Fibroblast of skin of scalp (primary cell): ENCODE measurements around the gene BCAS3. TPM values are rescaled to one million over a fixed set of nuclear protein-coding genes. Genes with fewer than 3 reads are reported as not detected.
"Not testable (repeated sequence)": the region's sequence is repeated elsewhere in the genome, so short reads cannot be mapped to it uniquely, and the experiment has no call there.

Experiments
- DNase-seq: peaks from one replicate; pipeline ENCODE4 v3.0.0-alpha.2; 2013
- polyA plus RNA-seq, 2 experiments: library from polyadenylated mRNA; unstranded; fragments of 120-200 nt; gene quantifications; one replicate each; pipeline ENCODE4 v1.2.1, GENCODE V29; 2013; ENCODE audit not compliant: insufficient read length in 2 of 2

Gene BCAS3
- 8.6 TPM for polyA plus RNA-seq (2013, experiment 1 of 2; ENCODE audit: insufficient read length)
- polyA plus RNA-seq (2013, experiment 2 of 2; ENCODE audit: insufficient read length), result 9.6 TPM

DNA sequence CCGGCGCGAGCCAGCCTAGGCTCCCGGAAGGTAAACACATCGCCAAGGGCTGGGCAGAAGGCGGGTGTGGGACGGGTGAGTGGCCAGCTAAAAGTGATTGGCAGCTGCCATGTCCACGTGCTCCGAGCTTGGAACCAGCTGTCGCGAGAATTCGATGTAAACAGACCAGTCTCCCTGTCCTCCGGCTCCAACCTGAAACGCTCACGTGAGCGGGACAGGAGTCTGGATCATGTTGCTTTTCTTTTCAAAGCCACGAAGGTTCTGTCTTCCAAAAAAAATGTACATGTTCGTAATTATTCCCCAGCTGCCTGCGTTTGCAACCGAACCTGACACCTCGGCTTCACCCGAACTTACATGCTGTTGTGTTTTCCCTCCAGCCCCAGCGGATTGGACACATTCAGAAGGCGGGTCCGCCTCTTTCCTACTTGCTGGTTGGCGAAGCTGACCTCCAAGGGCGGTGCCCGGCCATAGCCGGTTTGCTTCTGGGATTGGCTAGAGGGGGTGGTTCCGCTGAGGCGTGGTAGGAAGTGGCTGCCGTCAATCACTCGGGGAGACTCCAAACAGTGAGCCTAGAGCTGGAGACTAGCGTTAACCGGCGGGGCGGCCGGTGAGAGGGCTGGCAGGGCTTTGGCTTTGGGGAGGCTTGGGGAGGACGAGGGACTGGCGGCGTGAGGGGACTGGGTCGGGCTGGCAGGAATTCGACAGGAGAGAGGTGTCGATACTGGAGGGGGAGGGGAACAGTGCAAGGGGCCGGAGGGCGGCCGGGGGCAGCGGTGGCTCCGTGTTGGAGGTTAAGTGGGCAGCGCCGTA, at the start of gene BCAS3:
Gene BCAS3 (plus strand): TSS at position 544 of the 810 bp plus-strand sequence.
- DNase-seq, result peak; percentile 99

DNA sequence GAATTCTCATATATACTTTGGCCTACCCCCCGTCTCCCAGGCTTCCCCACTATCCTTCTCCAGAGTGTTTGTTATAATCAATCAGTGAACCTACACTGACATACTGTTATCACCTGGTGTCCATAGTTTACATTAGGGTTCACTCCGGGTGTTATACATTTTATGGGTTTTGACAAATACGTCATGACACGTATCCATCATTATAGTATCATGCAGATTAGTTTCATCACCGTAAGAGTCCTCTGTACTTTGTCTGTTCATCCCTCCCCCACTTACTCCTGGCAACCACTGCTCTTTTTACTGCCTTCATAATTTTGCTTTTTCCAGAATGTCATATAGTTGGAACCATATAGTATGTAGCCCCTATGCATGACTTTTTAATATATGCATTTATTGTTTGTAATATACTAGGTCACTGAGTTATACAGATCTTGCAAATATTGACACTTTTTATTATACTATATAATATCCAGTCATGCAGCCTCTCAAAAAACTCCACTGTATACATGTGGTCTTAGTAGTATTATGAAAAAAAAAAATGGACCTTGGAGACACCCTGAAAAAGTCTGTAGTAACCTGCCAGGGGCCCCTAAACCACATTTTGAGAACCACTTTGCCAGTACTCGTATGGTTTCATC, 49.3 kb upstream of the BCAS3 start:
- no peak for DNase-seq

DNA sequence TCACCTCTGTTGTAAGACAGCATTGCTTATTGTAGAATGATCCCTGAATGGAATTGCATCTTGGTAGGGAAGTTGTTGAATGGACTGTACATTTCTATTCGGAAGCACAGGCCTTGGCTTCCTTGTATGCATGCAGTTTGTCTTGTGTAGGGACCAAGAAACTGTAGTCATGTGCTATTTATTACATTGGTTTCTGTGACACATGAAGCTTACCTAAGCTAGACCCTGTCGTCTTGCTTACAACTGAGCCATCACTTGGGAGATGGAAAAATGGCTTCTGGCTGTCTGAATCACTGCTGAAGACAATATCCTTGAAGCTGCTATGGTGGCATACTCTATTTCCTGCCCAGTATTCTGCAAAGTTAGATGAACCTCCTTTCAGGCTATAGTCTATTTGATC, 48.5 kb upstream of the BCAS3 start:
- no peak for DNase-seq

DNA sequence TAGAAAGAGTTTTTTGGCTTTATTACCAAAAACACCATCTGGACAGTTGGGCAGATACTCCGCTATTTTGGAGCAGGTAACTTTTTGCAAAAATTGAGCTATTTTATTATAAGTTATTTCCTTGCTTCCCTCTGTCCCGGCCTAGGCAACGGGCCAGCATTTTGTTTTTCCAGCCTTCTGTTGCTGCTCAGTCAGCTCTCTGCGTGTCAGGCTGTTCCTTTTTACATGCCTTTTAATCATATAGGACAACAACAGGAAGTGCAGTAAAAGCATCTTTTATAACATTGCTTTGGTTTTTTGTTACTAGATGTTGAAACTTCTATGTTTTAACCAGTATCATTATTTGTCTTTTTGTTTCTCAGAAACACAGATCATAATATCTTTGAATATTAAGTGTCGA, 47.3 kb upstream of the BCAS3 start:
- DNase-seq, result peak; percentile 36

DNA sequence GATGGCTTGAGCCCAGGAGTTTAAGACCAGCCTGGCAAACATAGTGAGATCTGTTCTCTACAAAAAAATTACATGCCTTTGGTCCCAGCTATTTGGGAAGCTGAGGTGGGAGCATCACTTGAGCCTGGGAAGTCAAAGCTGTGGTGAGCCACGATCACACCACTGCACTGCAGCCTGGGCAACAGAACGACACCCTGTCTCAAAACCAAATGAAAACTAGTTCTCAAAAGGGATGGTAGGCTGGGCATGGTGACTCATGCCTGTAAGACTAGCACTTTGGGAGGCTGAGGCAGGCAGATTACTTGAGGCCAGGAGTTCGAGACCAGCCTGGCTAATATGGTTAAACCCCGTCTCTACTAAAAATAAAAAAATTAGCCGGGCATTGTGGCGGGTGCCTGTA, 46.5 kb upstream of the BCAS3 start:
- DNase-seq, result no peak

DNA sequence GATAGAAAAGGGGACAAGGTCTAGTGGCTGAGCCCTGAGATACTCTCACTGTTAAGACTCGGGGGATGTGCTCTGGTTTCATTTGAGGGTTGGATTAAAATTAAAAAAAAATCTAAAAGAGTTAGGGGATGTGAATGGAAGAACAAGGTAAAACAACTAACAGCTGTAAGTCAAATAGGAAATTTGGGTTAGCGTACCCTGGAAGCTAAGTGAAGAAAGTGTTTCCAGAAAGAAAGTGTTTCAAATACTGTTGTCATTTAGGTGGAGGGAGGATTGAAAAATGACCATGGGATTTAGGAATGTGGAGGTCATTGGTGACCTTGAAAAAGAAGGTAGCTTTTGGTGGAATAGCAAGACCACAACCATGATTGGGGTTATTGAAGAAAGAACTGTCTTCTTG, 40.0 kb upstream of the BCAS3 start:
- no peak for DNase-seq

DNA sequence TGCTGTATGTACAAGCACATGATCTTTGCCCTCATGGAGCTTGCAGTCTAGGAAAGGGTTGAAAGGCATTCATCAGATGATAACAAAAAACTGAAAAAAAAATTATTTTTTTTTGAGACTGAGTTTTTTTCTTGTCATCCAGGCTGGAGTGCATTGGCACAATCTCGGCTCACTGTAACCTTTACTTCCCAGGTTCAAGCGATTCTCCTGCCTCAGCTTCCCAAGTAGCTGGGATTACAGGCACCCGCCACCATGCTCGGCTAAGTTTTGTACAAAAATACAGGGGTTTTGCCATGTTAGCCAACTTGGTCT, 38.7 kb upstream of the BCAS3 start:
- DNase-seq, result no peak

DNA sequence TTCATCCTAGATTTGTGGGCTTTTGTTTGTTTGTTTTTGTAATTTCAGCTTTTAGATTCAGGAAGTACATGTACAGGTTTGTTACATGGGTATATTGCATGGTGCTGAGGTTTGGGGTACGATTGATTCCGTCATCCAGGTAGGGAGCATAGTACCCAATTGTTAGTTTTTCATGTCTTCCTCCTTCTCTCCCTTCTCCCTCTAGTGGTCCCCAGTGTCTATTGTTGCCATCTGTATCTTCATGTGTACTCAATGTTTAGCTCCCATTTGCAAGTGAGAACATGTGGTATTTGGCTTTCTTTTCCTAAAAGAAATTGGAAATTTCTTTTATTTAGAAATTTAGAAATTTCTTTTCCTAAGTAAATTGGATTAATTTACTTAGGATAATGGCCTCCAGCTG, 37.1 kb upstream of the BCAS3 start:
- DNase-seq, result no peak

DNA sequence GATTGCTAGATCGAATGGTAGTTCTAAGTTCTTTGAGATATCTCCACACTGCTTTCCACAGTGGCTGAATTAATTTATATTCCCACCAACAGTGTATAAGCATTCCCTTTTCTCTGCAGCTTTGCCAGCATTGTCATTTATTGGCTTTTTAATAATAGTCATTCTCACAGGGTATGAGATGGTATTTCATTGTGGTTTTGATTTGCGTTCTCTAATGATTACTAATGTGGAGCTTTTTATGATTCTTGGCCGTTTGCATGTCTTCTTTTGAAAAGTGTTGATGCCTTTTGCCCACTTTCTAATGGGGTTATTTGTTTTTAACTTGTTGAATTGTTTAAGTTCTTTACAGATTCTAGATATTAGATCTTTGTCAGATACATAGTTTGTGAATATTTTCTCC, 36.5 kb upstream of the BCAS3 start:
- peak; percentile 55 for DNase-seq

DNA sequence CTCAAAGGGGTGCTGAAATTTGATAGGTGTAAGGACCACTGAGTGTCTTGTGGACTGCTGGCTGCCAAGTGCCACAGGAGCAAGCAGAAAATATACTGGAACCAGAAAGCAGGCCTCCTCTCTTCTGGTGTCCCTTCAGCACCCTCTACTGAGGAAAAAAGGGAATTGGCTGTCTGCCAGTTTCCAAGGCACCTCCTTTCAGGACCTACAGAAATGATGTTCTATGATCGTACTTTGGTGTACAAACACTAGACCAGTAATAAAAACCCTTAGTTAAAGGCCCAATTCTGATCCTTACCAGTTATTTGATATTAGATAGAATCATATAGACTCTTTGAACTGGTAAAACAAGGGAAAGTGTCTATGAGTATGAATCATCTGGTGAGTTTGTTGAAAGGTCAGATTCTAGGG, 35.8 kb upstream of the BCAS3 start:
- DNase-seq, result peak; percentile 83

DNA sequence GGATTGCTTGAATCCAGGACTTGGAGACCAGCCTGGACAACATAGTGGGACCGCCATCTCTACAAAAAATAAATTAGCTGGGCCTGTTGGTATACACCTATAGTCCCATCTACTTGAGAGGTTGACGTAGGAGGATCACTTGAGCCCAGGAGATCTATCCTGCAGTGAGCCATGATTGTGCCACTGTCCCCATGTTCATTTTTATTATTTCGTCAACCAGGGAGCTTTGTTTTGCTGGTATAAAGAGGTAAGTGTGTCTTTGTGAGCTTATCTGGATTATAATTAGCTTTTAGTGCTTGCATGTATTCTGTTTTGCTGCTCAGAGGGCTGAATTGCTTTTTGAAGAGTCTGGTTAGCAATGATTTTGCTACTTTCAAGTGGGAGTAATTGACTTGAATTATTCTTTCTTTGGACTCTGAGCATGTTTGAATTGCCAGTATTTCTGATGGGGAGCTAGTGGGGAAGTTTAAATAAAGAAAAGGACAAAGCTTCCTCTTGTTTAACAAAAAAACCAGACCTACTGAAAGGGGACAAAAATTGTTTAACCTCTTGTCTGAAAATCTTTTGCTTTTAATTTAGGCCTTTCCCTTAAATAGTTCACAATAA, 31.6 kb upstream of the BCAS3 start:
- DNase-seq, result no peak

DNA sequence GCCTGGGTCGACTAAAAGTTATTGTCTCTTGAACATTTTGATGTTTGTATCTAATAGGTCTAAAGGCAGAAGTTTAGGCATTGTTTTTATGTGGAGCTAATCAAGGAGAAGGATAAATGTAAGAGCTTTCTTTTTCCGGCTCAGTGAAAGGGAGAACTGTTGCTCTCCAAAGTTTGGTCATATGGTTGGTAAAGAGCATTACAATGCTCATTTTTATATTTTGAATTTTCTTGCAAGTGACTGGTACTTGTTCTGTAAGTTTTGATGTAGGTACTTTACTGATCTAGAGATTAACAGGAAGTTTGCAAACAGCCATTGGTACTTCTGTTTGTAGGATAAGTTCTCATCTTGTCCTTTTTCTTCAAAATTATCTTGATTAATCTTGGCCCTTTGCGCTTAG, 30.9 kb upstream of the BCAS3 start:
- no peak for DNase-seq

DNA sequence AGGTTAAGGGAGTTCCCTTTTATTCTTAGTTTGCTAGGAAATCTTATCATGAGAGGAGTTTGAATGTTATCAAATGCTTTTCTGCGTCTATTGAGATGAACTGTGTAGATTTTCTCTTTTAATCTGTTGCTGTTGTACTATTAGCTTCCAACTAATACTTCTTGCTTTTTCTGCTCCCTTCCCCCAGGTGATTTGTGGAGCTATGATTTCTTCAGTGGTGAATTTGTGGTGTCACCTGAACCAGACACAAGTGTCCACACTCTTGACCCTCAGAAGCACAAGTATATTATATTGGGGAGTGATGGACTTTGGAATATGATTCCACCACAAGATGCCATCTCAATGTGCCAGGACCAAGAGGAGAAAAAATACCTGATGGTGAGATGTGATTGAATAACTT, 29.9 kb upstream of the BCAS3 start:
- no peak for DNase-seq

DNA sequence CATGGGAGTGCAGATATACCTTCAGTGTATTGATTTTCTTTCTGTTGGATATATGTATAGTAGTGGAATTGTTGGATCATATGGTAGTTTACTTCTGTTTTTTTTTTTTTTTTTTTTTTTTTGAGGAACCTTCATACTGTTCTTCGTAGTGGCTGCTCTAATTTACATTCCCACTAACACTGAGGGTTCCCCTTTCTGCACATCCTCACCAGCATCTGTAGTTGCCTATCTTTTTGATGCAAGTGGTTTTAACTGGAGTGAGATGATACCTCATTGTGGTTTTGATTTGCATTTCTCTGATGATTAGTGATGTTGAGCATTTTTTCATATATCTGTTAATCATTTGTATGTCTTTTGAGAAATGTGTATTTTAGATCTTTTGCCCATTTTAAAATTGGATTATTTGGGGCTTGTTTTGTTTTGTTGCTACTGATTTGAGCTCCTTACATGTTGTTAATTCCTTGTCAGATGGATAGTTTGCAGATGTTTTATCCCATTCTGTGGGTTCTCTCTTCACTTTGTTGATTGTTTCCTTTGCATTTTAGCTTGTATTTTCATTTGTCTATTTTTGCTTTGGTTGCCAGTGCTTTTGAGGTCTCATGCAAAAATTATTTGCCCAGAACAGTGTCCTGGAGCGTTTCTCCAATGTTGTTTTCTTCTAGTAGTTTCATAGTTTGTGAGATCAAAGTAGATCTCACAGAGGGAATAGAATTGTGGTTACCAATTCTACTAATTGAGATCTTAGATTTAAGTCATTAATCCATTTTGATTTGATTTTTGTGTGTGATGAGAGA, 25.0 kb upstream of the BCAS3 start:
- DNase-seq, result no peak

DNA sequence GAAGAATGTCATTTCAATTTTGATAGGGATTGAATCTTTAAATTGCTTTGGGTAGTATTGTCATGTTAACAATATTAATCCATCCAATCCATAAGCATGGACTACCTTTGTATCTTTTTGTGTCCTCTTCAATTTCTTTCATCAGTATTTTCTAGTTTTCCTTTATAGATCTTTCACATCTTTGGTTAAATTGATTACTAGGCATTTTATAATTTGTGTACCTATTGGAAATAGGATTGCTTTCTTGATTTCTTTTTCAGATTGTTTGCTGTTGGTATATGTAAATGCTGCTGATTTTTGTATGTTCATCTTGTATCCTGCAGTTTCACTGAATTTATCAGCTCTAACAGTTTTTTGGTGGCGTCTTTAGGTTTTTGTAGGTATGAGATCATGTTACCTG, 24.1 kb upstream of the BCAS3 start:
- no peak for DNase-seq

DNA sequence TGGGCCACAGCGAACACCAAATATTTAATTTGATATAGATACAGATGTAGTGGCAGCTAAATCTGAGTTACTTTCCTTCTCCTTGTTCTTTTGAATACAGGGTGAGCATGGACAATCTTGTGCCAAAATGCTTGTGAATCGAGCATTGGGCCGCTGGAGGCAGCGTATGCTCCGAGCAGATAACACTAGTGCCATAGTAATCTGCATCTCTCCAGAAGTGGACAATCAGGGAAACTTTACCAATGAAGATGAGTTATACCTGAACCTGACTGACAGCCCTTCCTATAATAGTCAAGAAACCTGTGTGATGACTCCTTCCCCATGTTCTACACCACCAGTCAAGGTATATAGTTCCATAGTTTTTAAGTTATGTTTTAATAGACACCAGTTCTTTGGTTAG, 21.2 kb upstream of the BCAS3 start:
- DNase-seq, result no peak

DNA sequence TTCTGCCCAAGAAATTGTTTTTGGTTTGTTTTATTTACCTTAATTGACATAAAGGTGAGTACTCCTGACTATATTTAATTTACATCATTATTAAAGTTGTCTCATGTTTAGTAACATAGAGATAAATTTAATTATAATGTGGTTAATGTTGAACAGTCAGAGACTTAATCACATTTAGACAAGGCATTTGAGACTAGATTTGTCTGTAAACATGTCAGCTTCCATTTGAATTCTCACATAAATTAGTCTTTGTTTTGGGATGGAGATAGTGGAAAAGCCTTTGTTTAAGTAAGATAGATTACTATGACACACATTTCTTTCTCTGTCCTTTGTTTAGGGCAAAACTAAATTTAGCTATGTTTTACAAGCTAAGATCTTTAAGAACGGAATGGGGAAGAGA, 18.5 kb upstream of the BCAS3 start:
- no peak for DNase-seq

DNA sequence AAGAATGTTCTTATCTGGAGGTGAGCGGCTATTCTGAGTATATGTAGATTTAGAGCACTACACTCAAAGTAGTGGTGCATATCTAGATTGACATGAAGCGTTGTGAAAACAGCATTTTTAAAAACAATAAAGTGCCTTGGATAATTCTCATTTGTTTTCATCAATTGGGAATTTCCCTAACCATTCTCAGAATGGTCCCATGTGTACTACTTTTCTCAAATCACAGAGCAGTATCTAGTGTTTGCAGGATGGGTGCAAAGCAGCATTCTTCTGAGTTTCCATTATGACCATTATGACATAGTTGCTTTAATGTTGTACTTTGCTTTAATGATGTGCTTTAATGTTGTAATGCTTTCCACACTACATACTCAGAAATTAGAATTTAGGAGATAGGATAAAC, 16.2 kb upstream of the BCAS3 start:
- no peak for DNase-seq

DNA sequence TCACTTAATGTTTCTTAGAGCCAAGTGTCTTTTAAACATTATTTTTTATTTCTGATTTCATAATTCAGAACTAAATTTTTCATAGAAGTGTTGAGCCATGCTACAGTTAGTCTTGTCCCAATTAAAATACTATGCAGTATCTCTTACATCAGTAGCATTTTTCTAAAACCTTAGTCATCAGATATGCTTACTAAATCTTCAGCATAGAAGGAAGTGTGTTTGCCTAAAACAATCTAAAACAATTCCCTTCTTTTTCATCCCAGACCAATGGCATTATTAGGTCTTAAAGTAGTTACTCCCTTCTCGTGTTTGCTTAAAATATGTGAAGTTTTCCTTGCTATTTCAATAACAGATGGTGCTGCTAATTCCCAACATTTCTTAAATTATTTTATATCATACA, 13.6 kb upstream of the BCAS3 start:
- peak; percentile 29 for DNase-seq

DNA sequence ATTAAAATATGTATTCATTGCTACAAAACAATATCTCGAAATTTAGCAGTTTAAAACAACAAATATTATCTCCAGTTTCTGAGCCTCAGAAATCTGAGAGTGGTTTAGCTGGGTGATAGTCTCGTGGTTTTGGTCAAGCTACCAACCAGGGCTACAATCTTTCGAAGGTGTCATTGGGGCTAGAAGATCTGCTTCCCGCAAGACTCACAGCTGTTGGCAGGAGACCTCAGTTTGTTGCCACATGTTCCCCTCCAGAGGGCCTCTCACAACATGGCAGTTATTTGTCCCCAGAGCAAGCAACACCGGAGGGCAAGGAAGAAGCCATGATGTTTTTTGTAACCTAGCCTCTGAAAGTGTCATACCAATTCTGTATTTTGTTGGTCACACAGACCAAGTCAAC, 12.0 kb upstream of the BCAS3 start:
- DNase-seq, result no peak

DNA sequence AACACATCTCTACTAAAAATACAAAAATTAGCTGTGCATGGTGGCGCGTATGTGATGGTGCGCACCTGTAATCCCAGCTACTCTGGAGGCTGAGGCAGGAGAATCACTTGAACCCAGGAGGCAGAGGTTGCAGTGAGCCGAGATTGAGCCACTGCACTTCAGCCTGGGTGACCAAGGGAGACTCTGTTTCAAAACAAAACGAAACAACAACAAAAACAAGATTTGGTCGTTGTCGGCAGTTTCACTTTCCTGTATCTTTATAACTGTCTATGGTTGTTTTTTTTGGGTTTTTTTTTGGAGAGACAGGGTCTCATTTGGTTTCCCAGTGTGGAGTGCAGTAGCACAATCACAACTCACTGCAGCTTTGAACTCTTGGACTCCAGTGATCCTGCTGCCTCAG, 8.9 kb upstream of the BCAS3 start:
- not testable (repeated sequence) for DNase-seq

DNA sequence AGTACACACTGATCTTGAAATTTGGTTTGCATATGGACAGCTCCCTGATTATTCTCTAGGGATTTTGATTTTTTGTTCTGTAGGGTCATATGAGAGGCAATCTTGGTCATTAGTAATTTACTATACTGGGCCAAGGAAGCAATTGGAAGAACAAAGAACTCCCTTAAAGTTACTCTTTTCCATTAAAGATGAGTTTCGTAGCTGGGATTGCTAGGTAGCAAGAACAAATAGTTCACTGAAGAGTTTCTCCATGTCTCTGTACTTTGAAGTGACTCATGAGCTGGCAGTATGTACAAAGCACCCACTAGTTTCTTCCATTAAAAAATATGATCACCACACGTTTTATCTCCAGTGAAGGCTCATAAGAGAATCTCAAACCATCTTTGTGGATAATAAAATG, 6.2 kb upstream of the BCAS3 start:
- DNase-seq, result no peak

DNA sequence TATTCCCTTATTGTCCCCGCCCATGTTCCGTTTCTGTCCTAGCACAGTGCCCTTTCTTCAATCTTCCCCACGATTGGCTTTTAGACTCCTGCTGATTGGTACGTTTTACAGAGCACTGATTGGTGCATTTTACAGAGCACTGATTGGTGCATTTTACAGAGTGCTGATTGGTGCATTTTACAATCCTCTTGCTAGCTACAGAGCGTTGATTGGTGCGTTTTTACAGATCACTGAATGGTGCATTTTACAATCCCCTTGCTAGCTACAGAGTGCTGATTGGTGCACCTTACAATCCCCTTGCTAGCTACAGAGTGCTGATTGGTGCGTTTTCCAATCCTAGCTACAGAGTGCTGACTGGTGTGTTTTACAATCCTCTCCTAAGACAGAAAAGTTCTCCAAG, 3.0 kb upstream of the BCAS3 start:
- not testable (repeated sequence) for DNase-seq
